HG02884 (cell line): ENCODE results near the gene GCK.

ENCODE experiments used
- ATAC-seq: cut with Tn5 transposase; IDR thresholded peaks from one replicate; pipeline ENCODE4 v1.9.1; 2021; ENCODE audit warnings: mild to moderate bottlenecking, moderate library complexity; ENCODE audit not compliant: unreplicated experiment

The GCK gene

GRCh38 chr7:44124822-44125202 lies 64.4 kb downstream of the GCK start:
- no peak for ATAC-seq

GRCh38 chr7:44123190-44124003 lies 65.8 kb downstream of the GCK start, which contains the start of gene POLD2:
Gene POLD2 (minus strand): TSS chr7:44123548. CDS start chr7:44122053, 1,495 bp downstream.
- peak; percentile 97 for ATAC-seq

GRCh38 chr7:44122529-44122928 lies 66.7 kb downstream of the GCK start:
- ATAC-seq: no peak

GRCh38 chr7:44121761-44122420 lies 67.3 kb downstream of the GCK start:
- ATAC-seq: no peak

GRCh38 chr7:44120395-44120794 lies 68.8 kb downstream of the GCK start:
- ATAC-seq: no peak

GRCh38 chr7:44119829-44120380 lies 69.3 kb downstream of the GCK start:
- no peak for ATAC-seq

GRCh38 chr7:44117801-44118429 lies 71.3 kb downstream of the GCK start:
- no peak for ATAC-seq

- no peak for ATAC-seq
Observed at GRCh38 chr7:44116789-44117666, 72.2 kb downstream of the GCK start.

GRCh38 chr7:44116087-44116788 lies 73.0 kb downstream of the GCK start:
- no peak for ATAC-seq

GRCh38 chr7:44114586-44115310 lies 74.5 kb downstream of the GCK start:
- no peak for ATAC-seq

GRCh38 chr7:44113764-44114354 lies 75.4 kb downstream of the GCK start:
- ATAC-seq: no peak

GRCh38 chr7:44112997-44113763 lies 76.1 kb downstream of the GCK start:
- ATAC-seq: no peak

GRCh38 chr7:44112231-44112996 lies 76.8 kb downstream of the GCK start:
- ATAC-seq: no peak

GRCh38 chr7:44111761-44112160 lies 77.5 kb downstream of the GCK start:
- ATAC-seq: no peak

- ATAC-seq: no peak
Observed at GRCh38 chr7:44110719-44111635, 78.3 kb downstream of the GCK start.

GRCh38 chr7:44109991-44110390 lies 79.2 kb downstream of the GCK start:
- no peak for ATAC-seq
